ENCODE data around the gene CORIN.
A peak's percentile ranks its signal among the peaks of the same experiment; 100 is the strongest.
"Not testable (repeated sequence)": the region's sequence is repeated elsewhere in the genome, so short reads cannot be mapped to it uniquely, and the experiment has no call there.

The CORIN gene

DNA sequence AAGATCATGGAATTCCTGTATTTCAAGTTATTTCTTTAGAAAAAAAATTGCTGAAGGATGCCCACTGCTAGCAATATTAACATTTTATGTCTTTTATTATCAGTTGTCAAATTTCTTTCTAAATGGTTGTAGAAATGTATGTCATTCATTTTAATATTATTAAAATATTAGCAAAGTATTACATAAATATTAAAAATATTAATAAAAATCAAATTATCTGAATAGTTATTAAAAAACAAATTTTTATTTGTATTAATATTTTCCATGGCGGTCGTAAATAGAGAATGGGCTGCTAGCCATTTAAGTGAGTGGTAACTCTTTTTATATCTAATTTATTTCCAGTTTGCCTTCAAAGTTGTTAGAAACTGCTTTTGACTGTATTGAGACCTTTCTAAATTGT, 280.6 kb downstream of the CORIN start:
- Histone ChIP-seq H3K4me3 (ENCODE audit: low read depth, low read length) (no peak overlapping the region), H3K27ac (no peak overlapping the region), H3K36me3 (replicated peaks) (peaks cover 51% of the 10 kb centered on the region), H3K27me3 (replicated peaks) (no peaks in the 10 kb centered on the region)
- DNase-seq: no peak
- in situ Hi-C loops (cut with HindIII; ENCODE audit: low pct_ligation_motif_present, low sequenced_read_pairs): no loop called here
- TF ChIP-seq CTCF (IDR thresholded peaks at IDR 0.05; ENCODE audit: low read depth, low read length, missing control alignments): no peak

DNA sequence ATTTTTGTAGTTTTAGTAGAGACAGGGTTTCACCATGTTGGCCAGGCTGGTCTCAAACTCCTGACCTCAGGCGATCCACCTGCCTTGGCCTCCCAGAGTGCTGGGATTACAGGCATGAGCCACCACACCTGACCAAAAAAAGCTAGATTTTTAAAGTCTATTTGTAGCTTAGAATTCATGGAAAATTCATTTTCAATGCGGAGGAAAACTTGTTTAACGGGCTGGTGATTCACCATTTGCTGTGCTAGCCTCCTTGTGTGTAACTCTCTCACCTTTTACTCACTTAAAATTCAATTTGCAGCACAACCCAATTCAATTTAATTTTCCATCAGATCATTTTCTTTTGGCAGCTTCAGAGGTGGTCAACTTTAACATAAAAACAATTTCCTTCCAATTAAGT, 281.9 kb downstream of the CORIN start:
- H3K27me3 ChIP-seq (replicated peaks); in situ Hi-C loops (cut with HindIII; ENCODE audit: low pct_ligation_motif_present, low sequenced_read_pairs); DNase-seq; H3K27ac ChIP-seq; H3K4me3 ChIP-seq (ENCODE audit: low read depth, low read length): not testable (repeated sequence)
- peaks cover 38% of the 10 kb centered on the region for H3K36me3 ChIP-seq (replicated peaks)

GRCh38 chr4:47553329-47554125, 284.3 kb downstream of the CORIN start:
- Histone ChIP-seq H3K36me3 (replicated peaks) (peaks cover 32% of the 10 kb centered on the region), H3K27ac (no peak overlapping the region), H3K4me3 (ENCODE audit: low read depth, low read length) (no peak overlapping the region), H3K27me3 (replicated peaks) (no peaks in the 10 kb centered on the region)
- in situ Hi-C loops (cut with HindIII; ENCODE audit: low pct_ligation_motif_present, low sequenced_read_pairs): no loop called here
- TF ChIP-seq CTCF (IDR thresholded peaks at IDR 0.05; ENCODE audit: low read depth, low read length, missing control alignments): no peak
- DNase-seq: no peak

GRCh38 chr4:47551682-47552081, 286.2 kb downstream of the CORIN start:
- in situ Hi-C loops (cut with HindIII; ENCODE audit: low pct_ligation_motif_present, low sequenced_read_pairs): no loop called here
- no peak for TF ChIP-seq CTCF (IDR thresholded peaks at IDR 0.05; ENCODE audit: low read depth, low read length, missing control alignments)
- Histone ChIP-seq H3K36me3 (replicated peaks) (peaks cover 30% of the 10 kb centered on the region), H3K4me3 (ENCODE audit: low read depth, low read length) (no peak overlapping the region), H3K27ac (peak overlapping the region; percentile 71), H3K27me3 (replicated peaks) (no peaks in the 10 kb centered on the region)
- DNase-seq: no peak

- no peak for TF ChIP-seq CTCF (IDR thresholded peaks at IDR 0.05; ENCODE audit: low read depth, low read length, missing control alignments)
- Histone ChIP-seq H3K27me3 (replicated peaks) (no peaks in the 10 kb centered on the region), H3K4me3 (ENCODE audit: low read depth, low read length) (no peak overlapping the region), H3K36me3 (replicated peaks) (peaks cover 37% of the 10 kb centered on the region), H3K27ac (peak overlapping the region; percentile 71)
- in situ Hi-C loops (cut with HindIII; ENCODE audit: low pct_ligation_motif_present, low sequenced_read_pairs): no loop called here
- DNase-seq: no peak
These were observed 286.8 kb downstream of the CORIN start for GRCh38 chr4:47550899-47551548.

DNA sequence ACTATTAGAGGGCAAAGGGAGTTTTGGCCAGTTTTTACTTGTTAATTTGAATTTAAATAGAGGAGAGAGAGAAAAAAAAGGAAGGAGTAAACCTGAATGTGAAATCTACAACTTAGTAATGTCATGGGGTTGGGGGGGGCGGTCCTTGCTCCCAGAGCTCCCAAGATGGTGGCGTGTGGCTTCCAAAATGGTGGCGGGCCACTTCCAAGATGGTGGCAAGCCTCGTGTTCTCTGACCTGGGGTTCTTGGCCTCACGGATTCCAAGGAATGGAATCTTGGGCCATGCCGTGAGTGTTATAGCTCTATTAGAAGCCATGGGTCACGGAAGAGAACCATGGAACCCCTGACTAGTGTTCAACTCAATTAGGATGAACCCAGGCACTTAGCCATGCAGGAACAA, 287.5 kb downstream of the CORIN start:
- H3K27ac ChIP-seq; H3K27me3 ChIP-seq (replicated peaks); H3K4me3 ChIP-seq (ENCODE audit: low read depth, low read length); DNase-seq; in situ Hi-C loops (cut with HindIII; ENCODE audit: low pct_ligation_motif_present, low sequenced_read_pairs): not testable (repeated sequence)
- H3K36me3 ChIP-seq (replicated peaks): peaks cover 42% of the 10 kb centered on the region
